OCI-LY7 (cell line): ENCODE data around the gene IL1RAPL2.

ENCODE experiments used
- EZH2phosphoT487 ChIP-seq: fragments of 200-600 bp; sonication (generic); IDR thresholded peaks from 2 replicates; pipeline ENCODE4 v1.6.1; 2018; ENCODE audit warnings: low read depth, borderline replicate concordance, mild to moderate bottlenecking, mixed run types, antibody characterized with exemption, low read length, moderate library complexity, mixed read lengths
- TF ChIP-seq, protein P1 (sequence below): fragments of 200-600 bp; sonication (generic); conservative IDR thresholded peaks from 2 replicates; pipeline ENCODE4 v1.5.1; 2014; ENCODE audit warnings: mild to moderate bottlenecking, antibody characterized with exemption, low read length, moderate library complexity, mixed read lengths

GRCh38 chrX:104618106-104618895 lies 52.3 kb downstream of the IL1RAPL2 start:
- TF ChIP-seq, protein P1, sequence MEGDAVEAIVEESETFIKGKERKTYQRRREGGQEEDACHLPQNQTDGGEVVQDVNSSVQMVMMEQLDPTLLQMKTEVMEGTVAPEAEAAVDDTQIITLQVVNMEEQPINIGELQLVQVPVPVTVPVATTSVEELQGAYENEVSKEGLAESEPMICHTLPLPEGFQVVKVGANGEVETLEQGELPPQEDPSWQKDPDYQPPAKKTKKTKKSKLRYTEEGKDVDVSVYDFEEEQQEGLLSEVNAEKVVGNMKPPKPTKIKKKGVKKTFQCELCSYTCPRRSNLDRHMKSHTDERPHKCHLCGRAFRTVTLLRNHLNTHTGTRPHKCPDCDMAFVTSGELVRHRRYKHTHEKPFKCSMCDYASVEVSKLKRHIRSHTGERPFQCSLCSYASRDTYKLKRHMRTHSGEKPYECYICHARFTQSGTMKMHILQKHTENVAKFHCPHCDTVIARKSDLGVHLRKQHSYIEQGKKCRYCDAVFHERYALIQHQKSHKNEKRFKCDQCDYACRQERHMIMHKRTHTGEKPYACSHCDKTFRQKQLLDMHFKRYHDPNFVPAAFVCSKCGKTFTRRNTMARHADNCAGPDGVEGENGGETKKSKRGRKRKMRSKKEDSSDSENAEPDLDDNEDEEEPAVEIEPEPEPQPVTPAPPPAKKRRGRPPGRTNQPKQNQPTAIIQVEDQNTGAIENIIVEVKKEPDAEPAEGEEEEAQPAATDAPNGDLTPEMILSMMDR = no peak
- TF ChIP-seq EZH2phosphoT487 = no peak
